GM21526 (cell line): ENCODE results near the gene HS6ST3.

Experiments
- ATAC-seq: cut with Tn5 transposase; IDR thresholded peaks from one replicate; pipeline ENCODE4 v1.9.1; 2021; ENCODE audit warnings: moderate library complexity; ENCODE audit not compliant: unreplicated experiment, low FRiP score

HS6ST3 gene

GRCh38 chr13:96690998-96691397 is 601.1 kb downstream of the HS6ST3 start:
- ATAC-seq: no peak

GRCh38 chr13:96696389-96696900 is 606.5 kb downstream of the HS6ST3 start:
- no peak for ATAC-seq

- no peak for ATAC-seq
Observed at GRCh38 chr13:96700657-96701056, 610.8 kb downstream of the HS6ST3 start.

- no peak for ATAC-seq
Observed at GRCh38 chr13:96707146-96707545, 617.2 kb downstream of the HS6ST3 start.

- no peak for ATAC-seq
Observed at GRCh38 chr13:96710166-96710862, 620.4 kb downstream of the HS6ST3 start.

GRCh38 chr13:96720446-96720845 is 630.5 kb downstream of the HS6ST3 start:
- ATAC-seq: no peak

- ATAC-seq: no peak
Observed at GRCh38 chr13:96726651-96727050, 636.7 kb downstream of the HS6ST3 start.

GRCh38 chr13:96728463-96728862 is 638.6 kb downstream of the HS6ST3 start:
- no peak for ATAC-seq

GRCh38 chr13:96730676-96731075 is 640.8 kb downstream of the HS6ST3 start:
- no peak for ATAC-seq

GRCh38 chr13:96734499-96734898 is 644.6 kb downstream of the HS6ST3 start:
- ATAC-seq: no peak

- no peak for ATAC-seq
Observed at GRCh38 chr13:96741779-96742178, 651.9 kb downstream of the HS6ST3 start.

- no peak for ATAC-seq
Observed at GRCh38 chr13:96743296-96744089, 653.6 kb downstream of the HS6ST3 start.

GRCh38 chr13:96744367-96745331 is 654.7 kb downstream of the HS6ST3 start:
- ATAC-seq: no peak

GRCh38 chr13:96746886-96747285 is 657.0 kb downstream of the HS6ST3 start:
- no peak for ATAC-seq

GRCh38 chr13:96749825-96750224 is 659.9 kb downstream of the HS6ST3 start:
- ATAC-seq: no peak

GRCh38 chr13:96751089-96751488 is 661.2 kb downstream of the HS6ST3 start:
- ATAC-seq: no peak

GRCh38 chr13:96762876-96763275 is 673.0 kb downstream of the HS6ST3 start:
- ATAC-seq: no peak

- no peak for ATAC-seq
Observed at GRCh38 chr13:96766306-96766705, 676.4 kb downstream of the HS6ST3 start.

- ATAC-seq: no peak
Observed at GRCh38 chr13:96768524-96768923, 678.6 kb downstream of the HS6ST3 start.

- ATAC-seq: no peak
Observed at GRCh38 chr13:96769874-96770273, 680.0 kb downstream of the HS6ST3 start.
